ENCODE measurements around the gene TEX52.
"Not testable (repeated sequence)": the region's sequence is repeated elsewhere in the genome, so short reads cannot be mapped to it uniquely, and the experiment has no call there.

Gene TEX52

DNA sequence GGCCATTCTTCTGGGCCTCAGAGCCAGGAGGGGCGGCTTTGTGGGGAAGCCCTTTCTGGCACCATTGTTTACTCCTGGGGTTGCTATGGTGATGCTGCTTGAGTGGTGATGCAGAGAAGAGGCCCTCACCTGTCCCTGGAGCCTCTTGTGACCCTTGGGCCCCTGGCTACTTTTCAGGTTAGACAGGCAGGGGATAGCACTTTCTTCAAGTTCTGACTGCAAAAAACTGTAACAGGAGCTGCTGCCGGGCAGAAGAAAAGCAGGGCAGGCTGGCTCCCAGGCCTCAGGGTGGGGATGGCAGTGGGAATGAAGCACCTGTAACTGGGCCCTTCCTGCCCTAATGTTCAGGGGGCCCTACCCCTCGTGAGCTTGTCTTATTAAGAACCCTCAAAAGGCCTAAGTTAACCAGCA lies at the start of gene TEX52:
TSS of gene TEX52 (minus strand) at position 19 of the 411 bp plus-strand sequence. CDS start at position 6, 13 bp downstream.
- peak; percentile 73 for DNase-seq

DNA sequence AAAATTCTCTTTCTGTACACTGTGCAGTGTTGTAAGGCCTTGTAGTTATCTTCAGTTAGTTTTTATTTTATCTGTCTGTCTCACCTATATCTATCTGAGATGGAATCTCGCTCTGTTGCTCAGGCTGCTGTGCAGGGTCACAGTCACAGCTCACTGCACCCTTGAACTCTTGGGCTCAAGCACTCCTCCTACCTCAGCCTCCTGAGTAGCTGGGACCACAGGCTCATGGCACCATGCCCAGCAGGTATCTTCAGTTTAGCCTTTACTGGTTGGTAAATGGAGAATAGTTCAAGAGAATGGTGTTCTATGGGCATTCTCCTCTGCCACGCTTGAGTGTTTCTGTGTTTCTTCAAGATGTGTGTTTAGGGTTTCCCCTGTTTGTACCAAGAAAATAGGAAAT lies 47.4 kb upstream of the TEX52 start:
- DNase-seq, result no peak

DNA sequence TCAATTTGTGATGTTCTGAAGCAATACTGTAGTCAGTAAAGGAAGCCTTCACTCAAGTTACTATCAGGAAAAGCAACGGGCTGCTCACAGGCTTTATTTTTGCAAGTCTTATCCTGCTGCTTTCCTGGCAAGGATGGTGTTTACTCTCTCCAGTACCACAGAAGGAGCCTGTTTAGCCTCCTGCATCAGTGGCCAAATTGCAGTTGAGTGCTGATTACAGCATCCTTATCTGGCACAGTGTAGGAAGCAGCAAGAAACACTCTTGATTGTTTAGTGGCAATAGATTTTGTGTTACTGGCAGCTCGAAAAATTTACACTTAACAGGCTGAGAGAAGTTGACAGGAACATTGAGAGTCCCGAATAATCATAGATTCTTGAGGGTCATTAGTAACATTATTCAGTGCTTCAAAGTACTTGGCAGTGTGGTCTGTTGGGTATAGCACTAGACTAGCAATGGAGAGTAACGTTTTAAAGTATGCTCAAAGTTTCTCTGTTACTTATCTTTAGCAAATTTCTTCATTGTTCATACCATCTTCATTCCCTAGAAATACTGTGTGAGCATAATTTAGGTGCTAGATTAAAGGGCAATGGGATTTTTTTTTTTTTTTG lies 45.5 kb upstream of the TEX52 start:
- peak; percentile 69 for DNase-seq

DNA sequence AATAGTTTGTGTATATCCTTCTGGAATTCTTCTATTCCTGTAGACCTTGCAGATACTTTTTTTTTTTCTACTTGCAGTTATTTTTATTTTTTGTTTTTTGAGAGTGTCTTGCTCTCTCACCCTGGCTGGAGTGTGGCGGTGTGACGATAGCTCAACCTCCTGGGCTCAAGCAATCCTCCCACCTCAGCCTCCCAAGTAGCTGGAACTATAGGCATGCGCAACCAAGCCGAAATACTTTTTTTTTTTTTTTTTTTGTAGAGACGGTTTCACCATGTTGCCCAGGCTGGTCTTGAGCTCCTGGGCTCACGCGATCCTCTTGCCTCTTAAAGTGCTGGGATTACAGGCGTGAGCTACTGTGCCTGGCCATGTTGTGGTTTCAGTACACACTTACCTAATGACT lies 43.8 kb upstream of the TEX52 start:
- DNase-seq, result no peak

DNA sequence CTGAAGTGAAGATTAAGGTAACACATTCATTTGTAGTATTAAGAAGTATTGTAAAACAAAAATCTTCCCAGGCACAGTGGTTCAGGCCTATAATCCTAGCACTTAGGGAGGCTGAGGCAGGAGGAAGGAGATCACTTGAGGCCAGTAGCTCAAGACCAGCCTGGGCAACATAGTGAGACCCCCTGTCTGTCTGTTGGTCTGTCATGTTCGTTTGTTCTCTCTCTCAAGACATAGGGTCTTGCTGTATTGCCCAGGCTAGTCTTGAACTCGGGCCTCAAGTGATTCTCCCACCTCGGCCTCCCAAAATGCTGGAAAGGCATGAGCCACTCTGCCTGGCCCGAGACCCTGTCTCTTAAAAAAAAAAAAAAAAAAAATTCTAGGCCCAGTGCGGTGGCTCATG lies 40.6 kb upstream of the TEX52 start:
- no peak for DNase-seq

DNA sequence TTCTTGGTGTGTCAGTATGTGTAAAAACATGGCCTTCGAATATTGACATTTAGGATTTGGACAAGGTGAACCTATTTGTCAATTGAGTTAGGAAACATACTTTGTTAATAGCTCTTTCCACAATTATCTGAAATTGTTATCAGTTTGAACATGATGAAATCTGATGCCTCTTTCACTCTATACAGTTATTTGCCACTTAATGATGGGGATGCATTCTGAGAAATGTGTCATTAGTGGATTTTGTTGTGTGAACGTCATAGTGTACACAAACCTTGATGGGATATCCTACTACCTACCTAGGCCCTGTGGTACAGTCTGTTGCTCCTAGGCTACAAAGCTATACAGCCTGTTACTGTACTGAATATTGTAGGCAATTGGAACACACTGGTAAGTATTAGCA lies 38.7 kb upstream of the TEX52 start:
- DNase-seq, result no peak

DNA sequence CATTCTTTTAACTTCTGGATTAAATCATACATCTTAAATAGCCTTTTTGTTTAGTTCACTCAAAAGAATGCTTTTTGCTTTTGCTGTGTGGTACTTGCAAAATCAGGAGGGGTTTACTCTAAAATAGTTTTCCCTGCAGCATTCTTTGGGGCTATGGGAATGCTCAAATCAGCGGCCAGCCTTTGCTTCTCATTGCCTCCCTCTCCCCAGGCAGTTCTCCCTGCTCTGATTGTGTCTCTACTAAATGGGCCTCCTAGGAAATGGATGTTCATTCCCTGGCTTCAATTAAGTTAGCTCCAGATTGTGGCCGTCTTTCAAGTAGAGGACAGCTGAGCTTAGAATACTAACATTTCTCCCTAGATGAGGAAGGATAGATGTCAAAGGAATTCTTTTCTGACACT lies 38.2 kb upstream of the TEX52 start:
- no peak for DNase-seq

DNA sequence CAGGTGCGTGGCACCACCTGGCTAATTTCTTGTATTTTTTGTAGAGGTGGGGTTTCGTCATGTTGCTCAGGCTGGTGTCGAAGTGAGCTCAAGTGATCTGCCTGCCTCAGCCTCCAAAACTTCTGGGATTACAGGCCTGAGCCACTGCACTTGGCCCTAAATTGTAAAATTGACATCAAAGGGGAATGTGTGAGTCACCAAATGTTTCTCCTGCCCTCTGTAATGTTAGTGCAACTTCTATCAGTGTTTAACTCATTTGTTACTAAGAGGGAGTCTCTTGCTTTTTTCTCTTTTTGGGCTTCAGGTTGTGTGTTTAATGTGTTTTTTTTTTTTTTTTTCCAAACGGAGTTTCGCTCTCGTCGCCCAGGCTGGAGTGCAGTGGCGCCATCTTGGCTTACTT lies 36.2 kb upstream of the TEX52 start:
- DNase-seq, result no peak

DNA sequence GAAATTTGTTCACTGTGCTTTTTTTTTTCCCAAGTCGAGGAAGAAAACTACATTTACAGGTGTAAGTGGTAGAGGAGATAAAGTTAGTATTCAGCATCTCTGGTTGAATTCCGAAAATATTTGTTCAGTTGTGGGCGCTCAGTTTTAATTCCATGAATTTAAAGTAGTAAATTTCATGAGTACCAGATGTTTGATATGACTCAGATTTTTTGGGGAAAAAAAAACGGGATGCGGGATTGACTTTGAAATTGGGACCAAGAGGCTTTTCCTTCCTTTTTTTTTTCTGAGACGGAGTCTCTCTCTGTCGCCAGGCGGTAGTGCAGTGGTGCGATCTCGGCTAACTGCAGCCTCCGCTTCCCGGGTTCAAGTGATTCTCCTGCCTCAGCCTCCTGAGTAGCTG lies 35.4 kb upstream of the TEX52 start:
- no peak for DNase-seq

DNA sequence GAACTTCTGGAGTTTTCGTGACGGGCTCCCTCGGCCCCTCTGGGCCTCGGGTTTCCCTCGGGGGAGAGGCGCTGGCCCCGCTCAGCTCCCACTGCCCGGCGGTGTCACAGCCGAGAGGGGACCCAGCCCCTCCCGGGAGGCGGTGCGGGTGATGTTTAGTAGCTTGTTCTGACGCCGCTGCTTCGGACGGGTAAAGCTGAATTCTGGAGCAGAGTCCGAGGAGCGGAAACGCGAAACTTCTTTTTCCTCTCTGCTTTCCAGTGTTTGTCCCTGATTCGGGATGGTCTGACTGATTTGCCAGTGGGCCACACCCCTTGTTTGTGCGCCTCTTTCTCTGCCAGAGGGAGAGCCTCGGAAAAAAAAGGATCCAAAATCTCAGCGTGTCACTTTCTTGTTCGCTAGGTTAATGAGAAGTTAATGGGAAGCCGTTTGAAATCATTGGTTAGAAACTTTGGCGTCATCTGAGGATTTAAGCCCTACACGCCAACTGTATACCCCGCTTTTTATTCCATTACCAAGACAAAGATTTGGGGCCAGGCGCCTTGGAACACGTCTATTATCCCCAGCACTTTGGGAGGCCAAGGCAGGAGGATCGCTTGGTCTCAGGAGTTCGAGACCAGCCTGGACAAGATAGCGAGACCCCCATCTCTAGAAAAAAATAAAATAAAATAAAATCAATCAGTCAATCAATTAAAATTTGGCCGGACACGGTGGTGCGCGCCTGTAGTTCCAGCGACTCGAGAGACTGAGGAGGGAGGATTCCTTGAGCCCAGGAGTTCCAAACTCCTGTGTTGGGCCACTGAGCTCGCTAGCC lies 34.6 kb upstream of the TEX52 start:
- peak; percentile 10 for DNase-seq

DNA sequence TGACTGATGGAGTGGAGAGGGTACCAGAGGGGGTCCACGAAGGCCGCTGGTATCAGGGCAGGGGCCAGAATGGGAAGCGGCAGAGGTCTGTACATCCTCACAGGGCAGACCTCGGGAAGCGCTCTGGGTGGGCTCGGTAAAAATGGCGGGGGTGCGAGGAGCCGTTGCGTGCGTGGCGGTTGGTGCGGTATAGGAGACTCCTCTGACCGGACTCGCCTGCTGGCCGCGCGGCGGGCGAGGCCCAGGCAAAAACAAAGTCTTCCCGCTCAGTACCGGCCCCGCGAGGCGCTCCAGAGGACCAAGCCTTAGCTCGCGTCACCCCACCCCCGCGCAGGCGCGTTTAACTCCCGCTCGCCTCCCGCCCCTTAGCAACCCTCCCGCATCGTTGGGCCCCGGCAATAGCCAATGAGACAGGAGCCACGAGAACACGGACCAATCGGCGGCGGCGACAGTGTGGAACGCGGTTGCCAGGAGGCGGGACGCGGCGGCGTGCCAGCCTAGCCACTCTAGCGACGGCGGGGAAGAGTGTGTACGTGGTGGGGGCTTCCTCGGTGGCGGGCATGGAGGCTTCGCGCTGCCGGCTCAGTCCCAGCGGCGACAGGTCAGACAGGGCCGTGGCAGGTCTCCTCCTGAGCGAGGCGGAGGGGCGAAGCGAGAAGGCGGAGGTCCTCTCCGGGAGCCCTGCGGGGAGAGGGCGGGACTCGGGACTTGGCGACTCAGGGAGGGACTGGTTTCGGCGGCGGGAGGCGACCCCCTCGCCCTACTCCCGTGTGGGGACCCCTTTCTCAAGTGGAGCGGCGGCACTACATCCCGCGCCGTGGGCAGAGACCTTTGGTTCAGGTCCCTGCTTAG lies 33.8 kb upstream of the TEX52 start, which contains the start of gene TULP3:
TSS of gene TULP3 (plus strand) at position 504 of the 852 bp plus-strand sequence. CDS start at position 561, 57 bp downstream.
- peak; percentile 99 for DNase-seq

DNA sequence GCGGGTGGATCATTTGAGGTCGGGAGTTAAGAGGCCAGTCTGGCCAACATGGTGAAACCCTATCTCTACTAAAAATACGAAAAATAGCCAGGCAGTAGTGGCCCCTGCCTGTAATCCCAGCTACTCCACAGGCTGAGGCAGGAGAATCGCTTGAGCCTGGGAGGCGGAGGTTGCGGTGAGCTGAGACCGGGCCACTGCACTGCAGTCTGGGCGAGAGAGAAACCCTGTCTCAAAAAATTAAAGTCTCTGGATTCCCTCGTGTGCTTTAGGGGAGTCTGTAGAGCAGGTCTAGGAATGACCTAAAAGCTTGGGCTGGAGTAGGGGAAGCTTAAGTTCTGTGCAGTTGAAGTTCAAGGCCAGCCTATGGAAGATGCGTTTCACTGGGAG lies 33.2 kb upstream of the TEX52 start:
- no peak for DNase-seq

DNA sequence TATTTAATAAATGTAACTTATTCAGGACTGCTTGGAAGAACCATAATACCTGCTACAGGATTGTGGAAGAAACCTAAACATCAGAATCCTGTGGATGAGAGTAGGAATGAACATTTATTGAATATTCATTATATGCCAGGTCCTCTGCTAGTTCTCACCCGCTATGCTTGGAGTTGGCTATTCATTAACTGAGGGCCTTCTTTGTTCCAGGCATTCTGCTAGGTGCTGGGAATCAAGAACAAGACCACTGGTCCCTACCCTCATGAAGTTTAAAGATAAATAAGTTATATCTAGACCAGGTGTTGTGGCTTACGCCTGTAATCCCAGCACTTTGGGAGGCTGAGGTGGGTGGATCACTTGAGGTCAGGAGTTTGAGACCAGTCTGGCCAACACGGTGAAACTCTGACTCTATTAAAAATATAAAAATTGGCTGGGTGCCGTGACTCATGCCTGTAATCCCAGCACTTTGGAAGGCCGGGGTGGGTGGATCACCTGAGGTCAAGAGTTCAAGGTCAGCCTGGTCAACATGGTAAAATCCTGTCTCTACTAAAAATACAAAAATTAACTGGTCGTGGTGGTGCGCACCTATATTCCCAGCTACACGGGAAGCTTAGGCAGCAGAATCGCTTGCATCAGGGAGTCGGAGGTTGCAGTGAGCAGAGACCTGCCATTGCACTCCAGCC lies 30.1 kb upstream of the TEX52 start:
- no peak for DNase-seq

DNA sequence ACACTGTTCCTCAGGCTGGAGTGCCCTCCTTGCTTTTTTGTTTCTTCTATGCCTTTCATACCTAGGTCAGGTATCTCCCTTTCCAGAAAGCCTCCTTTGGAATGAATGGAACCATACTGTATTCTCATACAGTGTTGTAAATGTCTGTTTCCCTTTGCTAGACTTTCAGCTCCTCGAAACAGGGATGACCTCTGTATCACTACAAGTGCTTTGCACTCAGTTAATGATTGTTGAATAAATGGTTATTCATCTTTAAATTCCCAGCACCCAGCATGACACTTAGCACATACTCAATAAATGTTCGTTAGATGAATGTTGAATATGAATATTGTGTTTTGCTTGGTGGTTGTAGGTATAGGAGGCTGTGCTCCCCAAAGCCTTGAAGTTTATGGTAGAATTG lies 28.0 kb upstream of the TEX52 start:
- DNase-seq, result no peak

DNA sequence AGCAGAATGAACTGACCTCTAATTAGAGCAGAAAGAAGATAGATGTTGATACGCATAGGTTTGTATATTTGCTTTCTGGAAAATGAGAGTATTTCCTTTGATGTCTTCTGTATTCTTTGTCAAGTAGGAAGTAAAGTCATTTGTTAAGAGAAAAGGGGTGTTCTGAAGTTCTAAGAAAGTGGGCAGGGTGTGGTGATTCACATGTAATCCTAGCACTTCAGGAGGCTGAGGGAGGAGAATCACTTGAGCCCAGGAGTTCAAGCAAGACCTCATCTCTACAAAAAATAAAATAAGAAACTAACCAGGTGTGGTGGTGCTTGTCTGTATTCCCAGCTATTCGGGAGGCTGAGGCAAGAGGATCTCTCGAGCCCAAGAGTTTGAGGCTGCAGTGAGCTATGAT lies 23.0 kb upstream of the TEX52 start:
- DNase-seq, result no peak

DNA sequence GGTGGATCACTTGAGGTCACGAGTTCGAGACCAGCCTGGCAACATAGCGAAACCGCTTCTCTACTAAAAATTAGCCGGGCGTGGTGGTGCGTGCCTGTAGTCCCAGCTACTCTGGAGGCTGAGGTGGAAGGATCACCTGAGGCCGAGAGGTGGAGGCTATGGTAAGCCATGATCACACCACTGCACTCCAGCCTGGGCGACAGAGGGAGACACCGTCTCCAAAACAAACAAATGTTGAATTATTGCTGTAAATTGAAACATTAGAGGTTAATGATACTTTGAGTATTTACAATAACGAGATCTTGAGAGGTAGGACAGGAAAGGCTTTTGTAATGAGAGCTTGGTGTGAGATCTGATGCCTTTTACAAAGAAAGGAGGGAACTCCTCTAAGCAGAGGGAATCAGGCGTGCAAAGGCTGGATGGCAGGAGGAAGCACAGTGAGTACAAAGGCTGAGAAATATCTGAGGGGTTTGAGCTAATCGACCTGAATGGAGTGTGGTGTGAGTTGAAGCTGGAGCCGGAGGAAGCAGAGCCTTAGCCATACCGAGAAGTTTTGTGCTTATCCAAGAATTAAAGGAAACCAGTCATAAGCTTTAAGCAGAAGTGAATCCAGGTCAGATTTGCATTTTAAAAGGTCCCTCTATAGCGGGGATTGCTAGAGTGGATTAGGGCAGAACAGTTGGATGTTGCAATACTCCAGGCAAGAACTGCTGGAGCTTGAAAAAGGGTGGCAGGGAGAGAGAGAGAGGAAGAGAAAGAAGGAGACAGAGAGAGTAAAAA lies 21.3 kb upstream of the TEX52 start:
- peak; percentile 56 for DNase-seq

DNA sequence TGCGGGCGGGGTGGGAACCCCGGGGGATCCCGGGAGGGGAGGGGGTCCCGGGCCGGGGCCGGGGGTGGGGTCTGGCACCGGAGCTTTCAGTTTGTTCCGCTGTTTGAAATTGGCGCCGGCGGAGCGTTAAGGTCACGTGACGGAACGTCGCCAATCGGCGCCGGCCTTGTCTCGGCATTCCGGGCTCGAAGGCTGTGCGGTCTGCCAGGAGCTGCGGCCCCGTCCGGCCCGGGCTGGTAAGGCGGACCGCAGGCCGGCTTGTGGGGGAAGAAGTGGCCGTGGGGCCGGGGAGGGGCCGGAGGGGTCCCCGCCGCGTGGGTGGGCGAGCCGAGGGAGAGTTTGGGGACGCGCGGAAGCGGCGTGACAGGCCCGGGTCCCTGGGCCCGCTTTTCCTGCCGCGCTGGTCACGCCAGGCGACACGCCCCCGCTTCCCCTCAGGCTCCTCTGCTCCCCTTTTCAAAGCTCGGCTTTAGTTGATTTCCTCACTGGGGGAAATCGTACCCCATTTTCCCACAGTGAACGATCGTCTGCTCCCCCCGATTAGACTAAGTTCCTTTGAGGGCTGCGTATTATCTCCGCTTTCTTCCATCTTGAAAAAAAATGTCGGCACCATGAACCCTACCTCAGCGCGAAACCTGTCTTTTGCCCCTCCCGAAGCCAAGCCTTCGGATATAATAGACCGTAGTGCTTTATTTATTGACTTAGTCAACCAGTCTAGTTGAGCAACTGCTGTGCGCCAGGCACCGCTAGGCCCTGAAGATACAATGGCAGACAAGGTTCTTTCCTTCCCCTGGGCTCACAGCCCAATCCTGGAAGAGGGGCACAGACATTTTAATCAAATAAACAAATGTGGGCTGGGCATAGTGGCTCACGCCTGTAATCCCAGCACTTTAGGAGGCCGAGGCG lies 20.5 kb upstream of the TEX52 start, which contains the start of the genes FOXM1 and RHNO1:
TSS of gene FOXM1 (minus strand) at position 128 of the 906 bp plus-strand sequence. CDS start 2,696 bp downstream, outside the sequence.
TSS of gene RHNO1 (plus strand) at position 177 of the 906 bp plus-strand sequence. CDS start 8,144 bp downstream, outside the sequence.
- DNase-seq, result peak; percentile 91

DNA sequence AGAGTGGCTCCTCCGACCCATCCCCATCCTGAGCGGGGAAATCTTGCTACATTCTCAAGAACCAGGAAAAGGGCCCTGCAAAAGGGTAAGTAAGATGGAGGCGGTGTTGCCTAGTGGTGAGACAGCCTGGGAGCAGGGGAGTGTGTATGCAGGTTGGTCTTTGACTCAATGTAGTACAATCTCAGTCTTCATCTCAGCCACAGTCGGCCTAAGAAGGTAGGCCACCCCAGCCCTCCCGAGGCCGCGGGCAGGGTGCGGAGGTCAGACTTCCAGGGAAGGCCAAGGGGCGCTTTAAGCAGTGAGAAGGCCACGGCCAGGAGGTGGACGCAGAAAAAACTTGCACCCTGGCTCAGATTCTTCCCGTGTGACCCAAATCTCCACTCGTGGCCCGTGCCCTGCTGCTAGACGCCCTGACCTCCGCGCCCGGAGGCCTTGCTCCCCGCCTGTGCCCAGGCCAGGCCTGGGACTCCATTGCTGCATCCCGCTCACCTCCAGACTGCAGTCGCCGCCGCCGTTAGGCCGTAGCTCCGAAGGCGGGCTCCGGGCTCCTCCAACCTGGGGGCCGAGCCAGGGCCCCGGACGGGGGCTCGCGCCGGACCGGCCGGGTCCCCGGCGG lies 19.7 kb upstream of the TEX52 start:
- DNase-seq, result no peak

DNA sequence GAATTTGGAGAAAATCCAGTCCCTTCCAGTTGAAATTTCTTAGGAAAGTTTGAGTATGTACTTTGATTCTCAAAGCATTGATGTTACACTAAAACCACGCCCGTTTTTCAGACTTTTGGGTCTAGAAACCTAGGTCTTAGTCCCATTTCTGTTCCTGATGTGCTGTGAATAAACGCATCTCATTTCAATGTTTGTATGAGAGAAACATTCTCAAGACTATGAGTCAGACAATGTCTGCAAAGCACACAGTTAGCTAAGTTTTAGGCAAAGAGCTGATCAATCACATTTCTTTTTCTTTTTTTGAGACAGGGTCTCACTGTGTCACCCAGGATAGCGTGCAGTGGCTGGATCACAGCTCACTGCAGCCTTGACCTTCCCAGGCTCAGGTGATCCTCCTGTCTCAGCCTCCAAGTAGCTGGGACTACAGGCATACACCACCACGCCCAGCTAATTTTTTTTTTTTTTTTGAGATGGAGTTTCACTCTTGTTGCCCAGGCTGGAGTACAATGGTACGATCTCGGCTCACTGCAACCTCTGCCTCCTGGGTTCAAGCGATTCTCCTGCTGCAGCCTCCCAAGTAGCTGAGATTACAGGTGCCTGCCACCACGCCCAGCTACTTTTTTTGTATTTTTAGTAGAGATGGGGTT lies 12.3 kb upstream of the TEX52 start:
- not testable (repeated sequence) for DNase-seq

DNA sequence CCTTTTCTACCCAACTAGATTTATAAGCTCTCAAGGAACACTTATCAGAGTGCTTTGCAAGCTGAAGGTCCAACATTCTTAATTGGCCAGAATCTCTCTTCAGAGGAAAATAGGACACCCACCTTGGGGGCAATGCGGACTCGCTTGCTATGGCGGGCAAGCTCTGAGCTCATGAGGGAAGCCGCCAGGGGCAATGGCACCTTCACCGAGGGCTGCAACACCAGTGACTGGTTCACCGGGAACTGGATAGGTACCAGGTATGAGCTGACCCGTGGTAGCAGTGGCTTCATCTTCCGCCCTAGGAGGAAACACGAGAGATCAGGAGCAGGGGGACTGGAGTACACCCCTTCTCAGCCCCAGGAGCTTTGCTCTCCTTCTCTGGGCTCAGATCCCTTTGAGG lies 7.4 kb upstream of the TEX52 start:
- DNase-seq, result no peak
